ENCODE measurements around the gene ADAMTS17.

ADAMTS17 gene

DNA sequence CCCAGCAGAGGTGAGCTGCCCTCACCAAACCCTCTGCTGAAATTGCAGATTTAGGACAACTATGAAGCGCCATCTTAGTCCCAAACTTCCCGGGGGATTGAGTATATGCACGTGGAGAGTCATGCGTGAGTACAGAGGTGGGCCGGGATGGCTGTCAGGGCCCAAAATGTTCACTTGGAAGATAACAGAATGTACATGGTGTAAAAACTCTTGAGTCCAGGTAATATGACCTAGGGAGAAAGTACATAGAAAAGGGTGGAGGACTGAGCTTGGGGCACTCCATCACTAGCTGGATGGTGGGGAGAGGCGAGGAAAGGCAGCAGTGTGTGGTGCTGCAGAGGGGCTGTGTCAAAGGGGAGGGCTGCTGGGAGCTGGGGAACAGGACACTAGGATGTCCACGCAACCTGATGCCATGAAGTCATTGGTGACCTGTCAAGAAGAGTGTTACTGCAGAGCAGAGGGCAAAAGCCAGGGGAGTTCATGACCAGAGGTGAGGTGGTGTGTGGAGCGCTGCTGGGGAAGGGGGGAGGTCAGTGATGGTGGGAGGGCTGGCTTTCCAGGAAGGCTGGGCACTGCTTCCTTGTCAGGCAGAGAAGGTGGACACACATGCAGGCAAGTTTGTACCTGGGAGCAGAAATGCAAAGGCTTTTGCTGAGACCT is 372.4 kb downstream of the ADAMTS17 start:
- Mint-ChIP-seq H3K4me1 (peaks cover 38% of the 10 kb centered on the region), H3K36me3 (ENCODE audit: low read depth) (no peaks in the 10 kb centered on the region), H3K9me3 (no peaks in the 10 kb centered on the region), H3K27ac (peak overlapping the region; percentile 32), H3K27me3 (ENCODE audit: low read depth, poor library complexity) (peaks cover 10% of the 10 kb centered on the region), H3K4me3 (no peak overlapping the region)
- no peak for DNase-seq
- TF ChIP-seq, protein P1, sequence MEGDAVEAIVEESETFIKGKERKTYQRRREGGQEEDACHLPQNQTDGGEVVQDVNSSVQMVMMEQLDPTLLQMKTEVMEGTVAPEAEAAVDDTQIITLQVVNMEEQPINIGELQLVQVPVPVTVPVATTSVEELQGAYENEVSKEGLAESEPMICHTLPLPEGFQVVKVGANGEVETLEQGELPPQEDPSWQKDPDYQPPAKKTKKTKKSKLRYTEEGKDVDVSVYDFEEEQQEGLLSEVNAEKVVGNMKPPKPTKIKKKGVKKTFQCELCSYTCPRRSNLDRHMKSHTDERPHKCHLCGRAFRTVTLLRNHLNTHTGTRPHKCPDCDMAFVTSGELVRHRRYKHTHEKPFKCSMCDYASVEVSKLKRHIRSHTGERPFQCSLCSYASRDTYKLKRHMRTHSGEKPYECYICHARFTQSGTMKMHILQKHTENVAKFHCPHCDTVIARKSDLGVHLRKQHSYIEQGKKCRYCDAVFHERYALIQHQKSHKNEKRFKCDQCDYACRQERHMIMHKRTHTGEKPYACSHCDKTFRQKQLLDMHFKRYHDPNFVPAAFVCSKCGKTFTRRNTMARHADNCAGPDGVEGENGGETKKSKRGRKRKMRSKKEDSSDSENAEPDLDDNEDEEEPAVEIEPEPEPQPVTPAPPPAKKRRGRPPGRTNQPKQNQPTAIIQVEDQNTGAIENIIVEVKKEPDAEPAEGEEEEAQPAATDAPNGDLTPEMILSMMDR (IDR thresholded peaks at IDR 0.05): no peak

DNA sequence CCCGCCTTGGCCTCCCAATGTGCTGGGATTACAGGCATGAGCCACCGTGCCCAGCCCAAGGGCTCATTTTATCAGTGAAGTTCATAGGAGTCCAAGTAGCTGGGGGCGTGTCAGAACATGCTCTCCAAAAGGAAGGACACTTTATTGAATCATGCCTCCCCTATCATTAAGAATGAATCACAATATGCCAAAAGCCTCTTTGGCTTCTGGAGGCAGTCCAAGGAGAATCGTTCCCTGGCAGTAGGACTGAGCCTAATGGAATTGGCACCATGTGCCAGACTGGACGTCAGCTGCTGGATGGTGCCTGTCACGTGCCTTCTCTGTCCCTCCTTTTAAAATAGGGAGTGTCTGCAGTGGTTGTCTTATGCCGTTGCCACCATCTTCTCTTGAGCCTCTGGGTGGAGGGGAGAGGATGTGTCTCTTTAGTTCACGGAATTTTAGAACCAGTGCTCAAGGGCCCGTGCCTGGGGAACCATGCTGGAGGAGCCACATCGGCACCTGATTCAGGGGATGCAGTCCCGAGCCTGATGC is 373.9 kb downstream of the ADAMTS17 start:
- Mint-ChIP-seq H3K4me1 (peaks cover 48% of the 10 kb centered on the region), H3K9me3 (no peaks in the 10 kb centered on the region), H3K4me3 (no peak overlapping the region), H3K36me3 (ENCODE audit: low read depth) (no peaks in the 10 kb centered on the region), H3K27ac (no peak overlapping the region), H3K27me3 (ENCODE audit: low read depth, poor library complexity) (peaks cover 10% of the 10 kb centered on the region)
- no peak for DNase-seq
- TF ChIP-seq, protein P1 (IDR thresholded peaks at IDR 0.05): no peak

DNA sequence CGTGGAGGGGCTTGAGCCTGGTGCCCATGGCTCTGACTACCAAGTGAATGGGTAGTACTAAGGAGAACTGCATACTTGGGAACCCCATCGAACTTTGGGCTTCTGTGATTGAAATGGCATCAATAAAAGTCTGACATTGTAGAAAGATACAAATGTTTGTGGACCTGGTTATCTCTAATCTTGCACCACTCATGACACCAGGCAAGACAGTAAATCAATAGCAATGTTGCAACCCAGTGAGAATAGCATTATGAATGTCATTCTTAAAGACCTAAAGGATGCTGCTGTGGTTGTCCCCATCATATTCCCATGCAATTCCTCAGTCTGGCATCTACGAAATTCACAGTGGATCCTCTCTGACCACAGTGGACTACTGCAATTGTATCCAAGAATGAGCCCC is 375.0 kb downstream of the ADAMTS17 start:
- Mint-ChIP-seq H3K4me1 (peaks cover 38% of the 10 kb centered on the region), H3K27ac (no peak overlapping the region), H3K27me3 (ENCODE audit: low read depth, poor library complexity) (peaks cover 12% of the 10 kb centered on the region), H3K36me3 (ENCODE audit: low read depth) (no peaks in the 10 kb centered on the region), H3K9me3 (peaks cover 3% of the 10 kb centered on the region), H3K4me3 (no peak overlapping the region)
- TF ChIP-seq, protein P1 (IDR thresholded peaks at IDR 0.05): no peak
- DNase-seq: no peak

DNA sequence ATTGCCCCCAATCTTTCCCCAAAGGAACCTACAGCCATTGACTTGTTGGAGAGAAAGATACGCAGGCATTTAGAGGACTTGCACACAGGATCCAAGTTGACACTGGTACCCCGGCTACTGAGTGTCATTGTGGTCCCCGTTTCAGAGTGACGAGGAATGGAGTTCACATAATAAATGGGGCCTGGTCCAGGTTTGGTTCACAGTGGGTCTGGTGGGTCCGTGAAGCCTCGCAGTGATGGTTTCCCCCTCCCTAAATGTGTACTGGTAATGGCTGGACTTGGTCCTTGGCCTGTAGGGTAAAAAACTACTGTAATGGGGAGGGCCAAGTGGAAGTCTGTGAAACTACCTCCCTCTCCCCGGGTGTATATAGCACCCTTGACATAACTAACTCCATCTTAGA is 376.4 kb downstream of the ADAMTS17 start:
- H3K4me1 Mint-ChIP-seq: peaks cover 28% of the 10 kb centered on the region
- H3K27me3 Mint-ChIP-seq (ENCODE audit: low read depth, poor library complexity): peaks cover 20% of the 10 kb centered on the region
- H3K27ac Mint-ChIP-seq: no peak overlapping the region
- no peaks in the 10 kb centered on the region for H3K36me3 Mint-ChIP-seq (ENCODE audit: low read depth)
- TF ChIP-seq, protein P1 (IDR thresholded peaks at IDR 0.05): no peak
- DNase-seq: no peak
- peaks cover 4% of the 10 kb centered on the region for H3K9me3 Mint-ChIP-seq
- H3K4me3 Mint-ChIP-seq: no peak overlapping the region

DNA sequence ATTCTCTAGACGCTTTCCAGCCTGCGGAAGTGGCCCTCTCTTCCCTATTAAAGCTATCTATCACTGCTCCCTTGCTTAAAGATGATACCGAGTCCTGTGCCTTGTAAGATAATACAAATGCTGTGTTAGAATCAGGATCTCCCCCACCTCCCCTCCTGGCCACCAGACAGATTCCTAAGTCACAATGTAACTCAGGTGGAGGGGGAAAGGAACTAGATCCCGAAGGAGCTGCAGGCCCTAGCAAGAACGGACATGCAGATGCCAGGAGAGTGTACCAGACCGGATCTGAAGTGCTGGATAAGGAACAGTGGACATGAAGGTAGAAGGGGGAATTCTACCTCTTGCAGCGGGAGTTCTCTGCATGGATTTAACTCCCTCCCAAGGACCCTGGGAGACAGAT is 377.8 kb downstream of the ADAMTS17 start:
- peaks cover 4% of the 10 kb centered on the region for H3K9me3 Mint-ChIP-seq
- peaks cover 29% of the 10 kb centered on the region for H3K27me3 Mint-ChIP-seq (ENCODE audit: low read depth, poor library complexity)
- no peak for DNase-seq
- H3K27ac Mint-ChIP-seq: no peak overlapping the region
- H3K4me1 Mint-ChIP-seq: peaks cover 15% of the 10 kb centered on the region
- no peaks in the 10 kb centered on the region for H3K36me3 Mint-ChIP-seq (ENCODE audit: low read depth)
- no peak overlapping the region for H3K4me3 Mint-ChIP-seq
- TF ChIP-seq, protein P1 (IDR thresholded peaks at IDR 0.05): no peak
